ENCODE results near the gene PRKAA1.

DNA sequence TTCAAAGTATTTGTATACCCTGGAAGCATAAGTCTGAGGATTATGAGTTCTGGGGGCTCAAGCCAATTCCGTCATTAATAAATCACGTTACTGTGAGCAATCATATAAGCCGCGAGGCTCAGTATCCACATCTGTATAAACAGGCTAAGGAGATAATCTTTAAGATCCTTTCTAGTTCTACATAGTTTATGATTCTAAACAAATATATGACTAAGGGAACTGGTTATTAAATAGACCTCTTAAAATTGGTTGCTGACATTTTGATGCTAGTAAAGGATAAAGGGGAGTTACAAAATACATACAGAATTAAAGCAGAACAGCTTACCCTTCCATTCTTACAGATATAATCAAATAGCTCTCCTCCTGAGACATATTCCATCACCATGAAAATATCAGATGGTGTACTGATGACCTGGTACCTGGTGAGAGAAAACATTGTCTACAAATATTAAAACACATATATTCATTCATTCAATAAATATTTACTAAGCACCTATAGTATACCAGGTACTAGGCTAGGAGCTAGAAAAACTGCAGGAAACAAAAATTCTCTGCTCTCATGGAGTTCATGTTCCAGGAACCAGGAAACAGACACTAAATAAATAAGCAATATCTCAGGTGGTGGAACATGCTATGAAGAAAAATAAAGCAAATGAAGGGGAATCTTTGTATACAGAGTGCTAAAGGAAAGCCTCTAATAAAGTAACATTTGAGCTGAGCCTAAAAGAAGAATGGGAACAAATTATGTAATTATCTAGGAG, 22.9 kb downstream of the PRKAA1 start:
- no peak for TF ChIP-seq MAZ (IDR thresholded peaks at IDR 0.05; ENCODE audit: borderline replicate concordance, low read depth, low read length)
- TF ChIP-seq, protein P1, sequence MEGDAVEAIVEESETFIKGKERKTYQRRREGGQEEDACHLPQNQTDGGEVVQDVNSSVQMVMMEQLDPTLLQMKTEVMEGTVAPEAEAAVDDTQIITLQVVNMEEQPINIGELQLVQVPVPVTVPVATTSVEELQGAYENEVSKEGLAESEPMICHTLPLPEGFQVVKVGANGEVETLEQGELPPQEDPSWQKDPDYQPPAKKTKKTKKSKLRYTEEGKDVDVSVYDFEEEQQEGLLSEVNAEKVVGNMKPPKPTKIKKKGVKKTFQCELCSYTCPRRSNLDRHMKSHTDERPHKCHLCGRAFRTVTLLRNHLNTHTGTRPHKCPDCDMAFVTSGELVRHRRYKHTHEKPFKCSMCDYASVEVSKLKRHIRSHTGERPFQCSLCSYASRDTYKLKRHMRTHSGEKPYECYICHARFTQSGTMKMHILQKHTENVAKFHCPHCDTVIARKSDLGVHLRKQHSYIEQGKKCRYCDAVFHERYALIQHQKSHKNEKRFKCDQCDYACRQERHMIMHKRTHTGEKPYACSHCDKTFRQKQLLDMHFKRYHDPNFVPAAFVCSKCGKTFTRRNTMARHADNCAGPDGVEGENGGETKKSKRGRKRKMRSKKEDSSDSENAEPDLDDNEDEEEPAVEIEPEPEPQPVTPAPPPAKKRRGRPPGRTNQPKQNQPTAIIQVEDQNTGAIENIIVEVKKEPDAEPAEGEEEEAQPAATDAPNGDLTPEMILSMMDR (IDR thresholded peaks at IDR 0.05) = no peak
- TF ChIP-seq RAD21 (conservative IDR thresholded peaks at IDR 0.05 in 1 of 2, IDR thresholded peaks at IDR 0.05 in 1 of 2) = no peak
- no peak for TF ChIP-seq MYC (IDR thresholded peaks at IDR 0.05; ENCODE audit: borderline replicate concordance, low read length)
- TF ChIP-seq POLR2A (IDR thresholded peaks at IDR 0.05; ENCODE audit: low read length) = no peak

All from A549 (cell line).